ENCODE results near the gene RNF144A. TPM values are rescaled to one million over a fixed set of nuclear protein-coding genes. Genes with fewer than 3 reads are reported as not detected.

The RNF144A gene
- total RNA-seq, 2 experiments from 2014 or later, result 38.6 to 42.7 TPM

- Mint-ChIP-seq H3K27ac (no peak overlapping the region), H3K36me3 (ENCODE audit: low read depth) (peaks cover 27% of the 10 kb centered on the region), H3K27me3 (no peaks in the 10 kb centered on the region), H3K4me1 (peaks cover 21% of the 10 kb centered on the region), H3K4me3 (no peak overlapping the region), H3K9me3 (ENCODE audit: low read depth) (no peaks in the 10 kb centered on the region)
- POLR2A ChIA-PET, result no interaction called here
- ATAC-seq (no peak), DNase-seq (no peak)
- CTCF ChIA-PET, result interaction anchor here (0.8 to 2.3 kb wide), 3 partner anchors 102 to 190 kb away, joined by 3 to 11 read pairs (median 4); no protein-coding TSS in a partner anchor
- intact Hi-C loops (cut with DNase I, micrococcal nuclease), result no loop called here
Measured at GRCh38 chr2:7017671-7018281, 100.6 kb downstream of the RNF144A start.

GRCh38 chr2:7018282-7018701 is 101.1 kb downstream of the RNF144A start:
- Mint-ChIP-seq H3K9me3 (ENCODE audit: low read depth) (no peaks in the 10 kb centered on the region), H3K27me3 (no peaks in the 10 kb centered on the region), H3K36me3 (ENCODE audit: low read depth) (peaks cover 30% of the 10 kb centered on the region), H3K4me1 (peaks cover 17% of the 10 kb centered on the region), H3K4me3 (no peak overlapping the region), H3K27ac (no peak overlapping the region)
- CTCF ChIA-PET, result interaction anchor here (0.6 to 1.0 kb wide), 5 partner anchors 14 to 191 kb away, joined by 3 to 4 read pairs (median 3); no protein-coding TSS in a partner anchor
- POLR2A ChIA-PET, result no interaction called here
- intact Hi-C loops (cut with DNase I, micrococcal nuclease), result no loop called here
- DNase-seq (no peak), ATAC-seq (no peak)

GRCh38 chr2:7018767-7019166 is 101.6 kb downstream of the RNF144A start:
- intact Hi-C loops (cut with DNase I, micrococcal nuclease), result no loop called here
- Mint-ChIP-seq H3K27me3 (no peaks in the 10 kb centered on the region), H3K9me3 (ENCODE audit: low read depth) (no peaks in the 10 kb centered on the region), H3K4me3 (no peak overlapping the region), H3K27ac (no peak overlapping the region), H3K36me3 (ENCODE audit: low read depth) (peaks cover 32% of the 10 kb centered on the region), H3K4me1 (peaks cover 12% of the 10 kb centered on the region)
- no peak for ATAC-seq
- CTCF ChIA-PET, result interaction anchor here (0.6 to 1.0 kb wide), 5 partner anchors 14 to 191 kb away, joined by 3 to 4 read pairs (median 3); no protein-coding TSS in a partner anchor
- POLR2A ChIA-PET, result no interaction called here
- no peak for DNase-seq

- no peaks in the 10 kb centered on the region for H3K27me3 Mint-ChIP-seq
- intact Hi-C loops (cut with DNase I, micrococcal nuclease), result no loop called here
- no peak overlapping the region for H3K4me3 Mint-ChIP-seq
- CTCF ChIA-PET, result interaction anchor here (0.7 kb wide), 1 partner anchor 18 kb away, joined by 3 read pairs; no protein-coding TSS in a partner anchor
- H3K9me3 Mint-ChIP-seq (ENCODE audit: low read depth), result no peaks in the 10 kb centered on the region
- peaks cover 8% of the 10 kb centered on the region for H3K4me1 Mint-ChIP-seq
- DNase-seq, result no peak
- POLR2A ChIA-PET, result no interaction called here
- H3K27ac Mint-ChIP-seq, result no peak overlapping the region
- no peak for ATAC-seq
- peaks cover 32% of the 10 kb centered on the region for H3K36me3 Mint-ChIP-seq (ENCODE audit: low read depth)
Measured at GRCh38 chr2:7019191-7019590, 102.0 kb downstream of the RNF144A start.

GRCh38 chr2:7020059-7020458 is 102.8 kb downstream of the RNF144A start:
- no peaks in the 10 kb centered on the region for H3K27me3 Mint-ChIP-seq
- POLR2A ChIA-PET, result no interaction called here

GRCh38 chr2:7020468-7020867 is 103.3 kb downstream of the RNF144A start:
- no peak for ATAC-seq
- Mint-ChIP-seq H3K27me3 (no peaks in the 10 kb centered on the region), H3K4me3 (no peak overlapping the region), H3K4me1 (no peaks in the 10 kb centered on the region), H3K36me3 (ENCODE audit: low read depth) (peaks cover 29% of the 10 kb centered on the region), H3K27ac (no peak overlapping the region), H3K9me3 (ENCODE audit: low read depth) (no peaks in the 10 kb centered on the region)
- CTCF ChIA-PET, result interaction anchor here (0.8 kb wide), 1 partner anchor 193 kb away, joined by 3 read pairs; no protein-coding TSS in a partner anchor
- POLR2A ChIA-PET, result interaction anchor here (0.6 kb wide), 1 partner anchor 163 kb away, joined by 3 read pairs; no protein-coding TSS in a partner anchor
- intact Hi-C loops (cut with DNase I, micrococcal nuclease), result no loop called here
- DNase-seq, result no peak

More at GRCh38 chr2:7020059-7020458, 102.8 kb downstream of the RNF144A start:
- intact Hi-C loops (cut with DNase I, micrococcal nuclease), result no loop called here
- Mint-ChIP-seq H3K4me3 (no peak overlapping the region), H3K9me3 (ENCODE audit: low read depth) (no peaks in the 10 kb centered on the region), H3K27ac (no peak overlapping the region), H3K36me3 (ENCODE audit: low read depth) (peaks cover 28% of the 10 kb centered on the region), H3K4me1 (no peaks in the 10 kb centered on the region)
- CTCF ChIA-PET, result interaction anchor here (0.8 kb wide), 1 partner anchor 193 kb away, joined by 3 read pairs; no protein-coding TSS in a partner anchor
- DNase-seq (no peak), ATAC-seq (no peak)

- H3K27ac Mint-ChIP-seq, result no peak overlapping the region
- ChIA-PET POLR2A (interaction anchor here (0.6 kb wide), 1 partner anchor 163 kb away, joined by 3 read pairs; no protein-coding TSS in a partner anchor), CTCF (interaction anchor here (0.8 to 1.6 kb wide), 2 partner anchors 194 to 195 kb away, joined by 3 read pairs; no protein-coding TSS in a partner anchor)
Measured at GRCh38 chr2:7020939-7021470, 103.8 kb downstream of the RNF144A start.

GRCh38 chr2:7022492-7023385 is 105.5 kb downstream of the RNF144A start:
- H3K36me3 Mint-ChIP-seq (ENCODE audit: low read depth), result peaks cover 33% of the 10 kb centered on the region
- ChIA-PET POLR2A (no interaction called here), CTCF (interaction anchor here (1.0 to 1.6 kb wide), 4 partner anchors 11 to 197 kb away, joined by 3 to 4 read pairs (median 4); no protein-coding TSS in a partner anchor)
- H3K9me3 Mint-ChIP-seq (ENCODE audit: low read depth), result no peaks in the 10 kb centered on the region
- no peaks in the 10 kb centered on the region for H3K27me3 Mint-ChIP-seq
- no peak overlapping the region for H3K4me3 Mint-ChIP-seq
- intact Hi-C loops (cut with DNase I, micrococcal nuclease), result no loop called here
- no peaks in the 10 kb centered on the region for H3K4me1 Mint-ChIP-seq
- no peak for ATAC-seq
- DNase-seq, result no peak
- no peak overlapping the region for H3K27ac Mint-ChIP-seq

More at GRCh38 chr2:7020939-7021470, 103.8 kb downstream of the RNF144A start:
- no peaks in the 10 kb centered on the region for H3K9me3 Mint-ChIP-seq (ENCODE audit: low read depth)
- no peaks in the 10 kb centered on the region for H3K4me1 Mint-ChIP-seq
- H3K27me3 Mint-ChIP-seq, result no peaks in the 10 kb centered on the region
- ATAC-seq (no peak), DNase-seq (no peak)
- H3K36me3 Mint-ChIP-seq (ENCODE audit: low read depth), result peaks cover 29% of the 10 kb centered on the region
- no peak overlapping the region for H3K4me3 Mint-ChIP-seq
- intact Hi-C loops (cut with DNase I, micrococcal nuclease), result no loop called here

- DNase-seq (no peak), ATAC-seq (no peak)
- intact Hi-C loops (cut with DNase I, micrococcal nuclease), result no loop called here
- Mint-ChIP-seq H3K4me3 (no peak overlapping the region), H3K9me3 (ENCODE audit: low read depth) (no peaks in the 10 kb centered on the region), H3K27me3 (no peaks in the 10 kb centered on the region), H3K4me1 (peaks cover 2% of the 10 kb centered on the region), H3K27ac (no peak overlapping the region), H3K36me3 (ENCODE audit: low read depth) (peaks cover 33% of the 10 kb centered on the region)
- ChIA-PET POLR2A (no interaction called here), CTCF (no interaction called here)
Measured at GRCh38 chr2:7023542-7023941, 106.3 kb downstream of the RNF144A start.

- intact Hi-C loops (cut with DNase I, micrococcal nuclease), result no loop called here
- H3K9me3 Mint-ChIP-seq (ENCODE audit: low read depth), result no peaks in the 10 kb centered on the region
- no peak for ATAC-seq
- H3K4me1 Mint-ChIP-seq, result peaks cover 2% of the 10 kb centered on the region
- ChIA-PET CTCF (interaction anchor here (1.0 kb wide), 1 partner anchor 118 kb away, joined by 3 read pairs; no protein-coding TSS in a partner anchor), POLR2A (no interaction called here)
- H3K36me3 Mint-ChIP-seq (ENCODE audit: low read depth), result peaks cover 35% of the 10 kb centered on the region
- H3K27ac Mint-ChIP-seq, result no peak overlapping the region
- no peak for DNase-seq
- no peaks in the 10 kb centered on the region for H3K27me3 Mint-ChIP-seq
- H3K4me3 Mint-ChIP-seq, result no peak overlapping the region
Measured at GRCh38 chr2:7024261-7024660, 107.0 kb downstream of the RNF144A start.

GRCh38 chr2:7025082-7025481 is 107.9 kb downstream of the RNF144A start:
- Mint-ChIP-seq H3K9me3 (ENCODE audit: low read depth) (no peaks in the 10 kb centered on the region), H3K27ac (no peak overlapping the region), H3K27me3 (no peaks in the 10 kb centered on the region), H3K36me3 (ENCODE audit: low read depth) (peaks cover 35% of the 10 kb centered on the region), H3K4me3 (no peak overlapping the region), H3K4me1 (peaks cover 2% of the 10 kb centered on the region)
- DNase-seq (no peak), ATAC-seq (no peak)
- POLR2A ChIA-PET, result no interaction called here
- intact Hi-C loops (cut with DNase I, micrococcal nuclease), result no loop called here
- CTCF ChIA-PET, result interaction anchor here (1.0 kb wide), 1 partner anchor 119 kb away, joined by 3 read pairs; no protein-coding TSS in a partner anchor

Data from activated CD4-positive, alpha-beta T cell treated with anti-CD3 and anti-CD28 coated beads for 36 hours (primary cell).